Glutamatergic neuron (in vitro differentiated cells): ENCODE results near the gene MGAT4B. TPM values are rescaled to one million over a fixed set of nuclear protein-coding genes. Genes with fewer than 3 reads are reported as not detected.

ENCODE experiments used
- DNase-seq: peaks from one replicate; pipeline ENCODE4 v3.0.0; 2022
- H3K27ac Mint-ChIP-seq: one replicate; pipeline ENCODE4 v1.8.0; 2020; ENCODE audit warnings: mild to moderate bottlenecking, mixed read lengths, inconsistent platforms; ENCODE audit not compliant: unreplicated experiment
- H3K27me3 Mint-ChIP-seq: one replicate; pipeline ENCODE4 v1.8.0; 2020; ENCODE audit warnings: mild to moderate bottlenecking, moderate library complexity, mixed read lengths, inconsistent platforms; ENCODE audit not compliant: unreplicated experiment
- H3K36me3 Mint-ChIP-seq: one replicate; pipeline ENCODE4 v1.8.0; 2020; ENCODE audit warnings: mild to moderate bottlenecking, mixed read lengths, inconsistent platforms; ENCODE audit not compliant: unreplicated experiment
- H3K4me1 Mint-ChIP-seq: one replicate; pipeline ENCODE4 v1.8.0; 2020; ENCODE audit warnings: mild to moderate bottlenecking, low read depth, mixed read lengths, inconsistent platforms; ENCODE audit not compliant: unreplicated experiment
- H3K4me3 Mint-ChIP-seq: one replicate; pipeline ENCODE4 v1.8.0; 2020; ENCODE audit warnings: mild to moderate bottlenecking, mixed read lengths, inconsistent platforms; ENCODE audit not compliant: unreplicated experiment
- H3K9me3 Mint-ChIP-seq: one replicate; pipeline ENCODE4 v1.8.0; 2020; ENCODE audit warnings: mild to moderate bottlenecking, moderate library complexity, mixed read lengths, inconsistent platforms; ENCODE audit not compliant: unreplicated experiment
- total RNA-seq: library from RNA; stranded (reverse); fragmentation: NEBNext Ultra II Directional; extraction: Animal tissue kit (Norgen Biotek cat#: 25700); gene quantifications from one replicate; pipeline ENCODE4 v1.2.1, GENCODE V29; 2021; ENCODE audit not compliant: unreplicated experiment
- TF ChIP-seq, protein P1 (sequence below): fragments of 200-600 bp; sonication (generic); IDR thresholded peaks from one replicate; pipeline ENCODE4 v1.5.0; 2021; ENCODE audit not compliant: partially characterized antibody, unreplicated experiment

Gene MGAT4B
- total RNA-seq, 1 donor from 2014 or later, result 140 TPM

DNA sequence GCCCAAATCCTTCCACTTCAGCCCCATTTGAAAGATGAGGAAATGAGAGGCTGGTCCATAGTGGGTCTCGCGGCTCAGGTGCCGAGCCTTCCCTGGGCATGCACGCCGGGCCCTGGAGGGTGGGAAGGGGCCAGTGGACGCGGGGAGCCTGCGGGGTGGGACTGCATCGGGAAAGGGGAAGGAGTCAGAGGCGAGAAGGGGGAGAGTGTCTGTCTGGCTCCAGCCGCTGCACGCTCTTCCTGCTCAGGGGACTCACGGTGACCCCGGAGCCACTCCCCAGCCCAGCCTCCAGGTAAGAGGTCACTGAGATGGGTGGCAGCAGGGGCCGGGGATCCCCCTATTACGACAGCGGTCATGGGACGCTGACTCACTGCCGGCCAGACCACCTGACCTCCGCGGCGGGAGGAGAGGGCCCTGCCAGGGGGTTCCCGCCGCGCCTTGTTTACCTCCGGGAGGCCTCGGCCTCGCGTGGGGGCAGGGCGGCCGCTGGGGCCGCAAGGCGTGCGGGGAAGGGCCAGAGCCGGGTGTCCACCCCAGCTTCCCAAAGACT lies 12.2 kb upstream of the MGAT4B start:
- Mint-ChIP-seq H3K27me3 (peaks cover 11% of the 10 kb centered on the region), H3K4me3 (peak overlapping the region; percentile 75), H3K36me3 (peaks cover 4% of the 10 kb centered on the region), H3K9me3 (peaks cover 13% of the 10 kb centered on the region), H3K27ac (peak overlapping the region; percentile 33), H3K4me1 (peaks cover 15% of the 10 kb centered on the region)
- peak; percentile 74 for DNase-seq
- TF ChIP-seq, protein P1, sequence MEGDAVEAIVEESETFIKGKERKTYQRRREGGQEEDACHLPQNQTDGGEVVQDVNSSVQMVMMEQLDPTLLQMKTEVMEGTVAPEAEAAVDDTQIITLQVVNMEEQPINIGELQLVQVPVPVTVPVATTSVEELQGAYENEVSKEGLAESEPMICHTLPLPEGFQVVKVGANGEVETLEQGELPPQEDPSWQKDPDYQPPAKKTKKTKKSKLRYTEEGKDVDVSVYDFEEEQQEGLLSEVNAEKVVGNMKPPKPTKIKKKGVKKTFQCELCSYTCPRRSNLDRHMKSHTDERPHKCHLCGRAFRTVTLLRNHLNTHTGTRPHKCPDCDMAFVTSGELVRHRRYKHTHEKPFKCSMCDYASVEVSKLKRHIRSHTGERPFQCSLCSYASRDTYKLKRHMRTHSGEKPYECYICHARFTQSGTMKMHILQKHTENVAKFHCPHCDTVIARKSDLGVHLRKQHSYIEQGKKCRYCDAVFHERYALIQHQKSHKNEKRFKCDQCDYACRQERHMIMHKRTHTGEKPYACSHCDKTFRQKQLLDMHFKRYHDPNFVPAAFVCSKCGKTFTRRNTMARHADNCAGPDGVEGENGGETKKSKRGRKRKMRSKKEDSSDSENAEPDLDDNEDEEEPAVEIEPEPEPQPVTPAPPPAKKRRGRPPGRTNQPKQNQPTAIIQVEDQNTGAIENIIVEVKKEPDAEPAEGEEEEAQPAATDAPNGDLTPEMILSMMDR, result no peak

DNA sequence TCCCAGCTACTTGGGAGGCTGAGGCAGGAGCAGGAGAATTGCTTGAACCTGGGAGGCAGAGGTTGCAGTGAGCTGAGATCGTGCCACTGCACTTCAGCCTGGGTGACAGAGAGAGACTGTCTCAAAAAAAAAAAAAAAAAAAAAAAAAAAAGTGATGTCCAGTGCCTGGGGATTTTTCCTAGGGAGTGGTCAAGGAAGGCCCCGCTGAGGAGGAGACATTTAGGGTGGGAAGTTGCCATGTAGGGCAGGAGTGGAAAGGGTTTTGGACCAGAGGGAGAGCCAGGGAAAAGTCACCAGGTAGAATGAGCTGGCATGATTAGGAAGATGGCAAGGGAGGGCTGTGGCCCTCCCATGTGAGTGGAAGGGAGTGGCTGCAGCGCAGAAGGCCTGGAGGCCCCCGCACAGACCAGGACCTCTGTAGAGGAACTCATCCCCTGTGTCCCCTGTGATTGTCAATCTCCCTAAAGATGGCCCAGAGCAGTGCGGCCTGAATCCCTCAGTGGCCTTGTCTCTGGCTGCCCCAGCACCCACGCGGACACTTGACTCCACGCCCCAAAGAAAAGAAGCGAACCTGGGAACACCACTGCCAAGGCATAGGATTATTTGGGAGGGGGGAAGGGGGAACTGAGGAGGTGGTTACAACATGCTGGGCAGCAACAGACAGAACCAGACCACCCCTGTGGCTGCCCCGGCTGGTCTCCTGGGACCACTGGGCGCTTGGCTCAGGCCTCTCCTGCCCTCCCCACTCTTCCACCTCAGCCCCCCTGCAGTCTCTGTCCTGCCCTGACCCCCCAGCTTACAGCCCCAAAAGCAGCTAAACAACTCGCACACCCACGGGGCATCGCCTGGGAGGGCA lies 11.5 kb upstream of the MGAT4B start:
- Mint-ChIP-seq H3K36me3 (peaks cover 4% of the 10 kb centered on the region), H3K9me3 (peaks cover 12% of the 10 kb centered on the region), H3K27me3 (peaks cover 11% of the 10 kb centered on the region), H3K4me3 (peak overlapping the region; percentile 75), H3K27ac (peak overlapping the region; percentile 64), H3K4me1 (peaks cover 13% of the 10 kb centered on the region)
- TF ChIP-seq, protein P1, result no peak
- DNase-seq, result no peak

DNA sequence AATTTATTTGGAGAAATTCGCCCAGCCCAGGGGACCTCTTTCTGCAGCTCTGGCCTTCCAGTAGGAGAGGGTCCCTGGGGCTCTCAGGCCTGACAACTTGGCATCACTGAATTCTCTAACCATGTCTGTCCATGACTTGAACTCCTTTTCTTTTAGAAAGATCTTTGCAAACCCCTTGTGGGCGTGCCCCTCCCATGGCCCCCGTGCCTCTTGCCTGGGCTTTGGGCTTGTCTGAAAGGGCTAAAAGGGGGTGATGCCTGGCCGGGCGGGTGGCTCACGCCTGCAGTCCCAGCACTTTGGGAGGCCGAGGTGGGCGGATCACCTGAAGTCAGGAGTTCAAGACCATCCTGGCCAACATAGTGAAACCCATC lies 10.8 kb upstream of the MGAT4B start:
- H3K27me3 Mint-ChIP-seq, result peaks cover 11% of the 10 kb centered on the region
- H3K4me1 Mint-ChIP-seq, result peaks cover 13% of the 10 kb centered on the region
- TF ChIP-seq, protein P1, result no peak
- peak overlapping the region; percentile 57 for H3K4me3 Mint-ChIP-seq
- H3K36me3 Mint-ChIP-seq, result peaks cover 4% of the 10 kb centered on the region
- no peak overlapping the region for H3K27ac Mint-ChIP-seq
- peaks cover 12% of the 10 kb centered on the region for H3K9me3 Mint-ChIP-seq
- DNase-seq, result no peak

DNA sequence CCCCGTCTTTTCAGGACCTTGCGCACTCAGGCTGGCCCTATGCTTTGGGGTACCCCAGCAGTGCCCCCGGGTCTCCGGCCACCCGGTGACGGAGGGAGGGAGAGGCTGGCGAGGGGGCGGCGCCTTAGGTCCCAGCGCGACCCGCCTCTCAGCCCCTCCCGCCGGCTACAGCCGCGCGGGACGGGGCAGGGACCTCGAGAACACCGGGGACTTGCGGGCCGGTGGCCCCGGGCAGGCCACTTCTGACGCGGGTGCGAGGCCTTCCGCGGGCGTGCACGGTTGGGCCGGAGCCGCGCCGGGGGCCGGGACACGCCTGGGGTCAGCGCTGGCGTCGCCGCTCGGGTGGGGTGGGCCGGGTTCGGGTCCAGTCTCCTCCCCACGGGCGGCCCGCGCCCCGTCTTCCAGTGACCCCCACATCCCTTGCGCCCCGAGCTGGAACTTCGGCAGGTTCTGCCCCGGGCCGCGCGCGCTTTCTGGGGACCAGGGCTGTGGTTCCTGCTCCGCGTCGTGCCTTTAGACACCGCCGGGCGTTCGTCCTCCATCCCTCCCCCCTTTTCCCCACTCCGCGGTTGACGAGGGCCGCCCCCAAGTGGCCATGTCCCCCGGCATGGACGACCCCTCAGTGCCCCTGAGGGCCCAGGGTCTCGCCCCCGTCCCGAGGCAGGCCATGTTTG lies 10.3 kb upstream of the MGAT4B start:
- H3K27me3 Mint-ChIP-seq, result peaks cover 11% of the 10 kb centered on the region
- peaks cover 8% of the 10 kb centered on the region for H3K4me1 Mint-ChIP-seq
- no peak overlapping the region for H3K4me3 Mint-ChIP-seq
- H3K36me3 Mint-ChIP-seq, result peaks cover 4% of the 10 kb centered on the region
- H3K9me3 Mint-ChIP-seq, result peaks cover 8% of the 10 kb centered on the region
- H3K27ac Mint-ChIP-seq, result no peak overlapping the region
- no peak for DNase-seq
- TF ChIP-seq, protein P1, result no peak
